ENCODE results near the gene TIMM10.
A peak's percentile ranks its signal among the peaks of the same experiment; 100 is the strongest.

Gene TIMM10

DNA sequence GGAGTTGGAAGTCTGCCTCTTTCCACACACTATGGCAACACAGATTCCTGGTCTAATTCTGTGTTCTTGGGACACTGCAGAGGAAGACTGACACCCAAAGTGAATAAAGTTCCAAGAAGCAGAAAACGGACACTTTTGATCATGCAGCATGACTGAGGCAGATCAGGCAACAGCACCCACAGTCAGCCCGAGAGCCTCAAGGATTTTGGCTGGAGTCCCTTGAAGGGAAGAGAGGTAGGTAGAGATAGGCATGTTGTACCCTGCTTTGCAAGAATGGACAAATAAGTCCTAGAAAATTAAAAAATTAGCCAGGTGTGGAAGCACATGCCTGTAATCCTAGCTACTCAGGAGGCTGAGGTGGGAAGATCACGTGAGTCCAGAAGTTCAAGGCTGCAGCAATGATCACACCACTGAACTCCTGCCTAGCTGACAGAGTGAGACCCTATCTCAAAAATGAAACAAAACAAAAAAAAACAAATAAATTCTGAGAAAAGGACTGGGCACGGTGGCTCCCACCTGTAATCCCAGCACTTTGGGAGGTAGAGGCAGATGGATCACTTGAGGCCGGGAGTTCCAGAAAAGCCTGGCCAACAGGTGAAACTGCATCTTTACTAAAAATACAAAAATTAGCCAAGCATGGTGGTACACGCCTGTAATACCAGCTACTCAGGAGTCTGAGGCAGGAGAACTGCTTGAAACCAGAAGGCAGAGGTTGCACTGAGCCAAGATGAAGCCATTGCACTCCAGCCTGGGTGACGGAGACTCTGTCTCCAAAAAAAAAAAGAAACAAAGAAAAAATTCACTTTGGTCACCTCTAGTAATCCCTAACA lies 22.0 kb downstream of the TIMM10 start:
- no peak for FAIRE-seq

GRCh38 chr11:57506522-57506921 lies 24.0 kb downstream of the TIMM10 start:
- FAIRE-seq (no peak), DNase-seq (ENCODE audit: insufficient read length, low spot score) (no peak)

More for the DNA sequence above, 22.0 kb downstream of the TIMM10 start:
- no peak for DNase-seq (ENCODE audit: insufficient read length, low spot score)

GRCh38 chr11:57504511-57504910 lies 26.0 kb downstream of the TIMM10 start:
- no peak for FAIRE-seq
- DNase-seq (ENCODE audit: insufficient read length, low spot score): no peak

DNA sequence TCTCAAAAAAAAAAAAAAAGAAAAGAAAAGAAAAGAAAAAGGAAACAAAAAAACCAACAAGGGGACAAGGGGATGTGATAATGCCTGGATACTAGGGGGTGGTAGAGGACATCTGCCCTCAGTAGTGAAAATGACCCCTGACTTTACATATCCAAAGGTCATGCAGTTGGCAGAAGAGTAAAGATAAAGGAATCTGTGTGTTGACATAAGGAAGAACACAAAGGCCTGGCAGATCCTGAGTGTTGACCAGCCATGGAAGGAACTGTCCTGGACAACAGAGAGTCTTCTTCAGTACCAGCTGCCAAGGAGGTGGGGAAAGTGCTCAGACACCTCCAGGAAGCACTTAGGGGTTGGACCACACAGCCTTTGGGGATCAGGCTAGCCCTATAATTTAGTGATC lies 27.7 kb downstream of the TIMM10 start:
- no peak for FAIRE-seq

GRCh38 chr11:57502376-57502775 lies 28.2 kb downstream of the TIMM10 start:
- DNase-seq (ENCODE audit: insufficient read length, low spot score): no peak

More for the DNA sequence above, 27.7 kb downstream of the TIMM10 start:
- no peak for DNase-seq (ENCODE audit: insufficient read length, low spot score)

DNA sequence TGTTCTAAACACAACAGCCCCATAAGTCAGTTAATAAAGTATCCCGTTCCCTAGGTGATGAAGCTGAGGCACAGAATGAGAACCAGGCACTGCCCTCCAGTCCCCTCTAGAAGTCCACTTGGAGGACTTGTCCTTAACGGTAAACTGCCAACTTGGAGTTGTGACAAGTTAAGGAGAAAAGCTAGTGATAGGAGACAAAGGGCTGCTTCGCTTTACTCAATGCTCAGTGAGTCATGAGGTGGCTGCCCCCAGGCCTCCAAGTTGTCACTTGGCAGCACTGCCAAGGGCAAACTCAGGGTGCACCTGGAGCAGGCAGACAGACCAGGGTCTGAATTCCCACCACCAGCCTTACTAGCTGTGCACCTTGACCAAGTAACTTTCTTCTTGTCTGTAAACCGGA lies 28.6 kb downstream of the TIMM10 start:
- no peak for FAIRE-seq
- DNase-seq (ENCODE audit: insufficient read length, low spot score): no peak

More at GRCh38 chr11:57502376-57502775, 28.2 kb downstream of the TIMM10 start:
- no peak for FAIRE-seq

DNA sequence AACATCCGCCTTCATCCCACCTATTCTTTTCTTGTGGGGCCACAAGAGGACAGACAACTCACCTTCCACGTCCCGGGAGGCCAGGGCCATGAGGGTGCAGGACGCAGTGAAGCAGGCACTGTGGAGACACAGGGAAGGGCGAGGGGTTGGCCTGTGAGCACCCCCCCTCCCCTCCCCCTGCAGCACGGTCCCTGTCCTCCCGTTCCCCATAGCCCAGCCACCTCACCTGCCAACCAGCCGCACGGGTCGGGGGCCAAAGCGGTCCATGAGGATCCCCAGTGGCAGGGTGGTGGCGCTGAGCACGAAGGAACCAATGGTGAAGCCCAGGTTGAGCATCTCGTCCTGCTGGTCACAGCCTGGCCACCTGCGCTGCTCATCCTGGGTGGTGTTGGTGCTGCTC lies 29.6 kb downstream of the TIMM10 start:
- no peak for DNase-seq (ENCODE audit: insufficient read length, low spot score)
- no peak for FAIRE-seq

- DNase-seq (ENCODE audit: insufficient read length, low spot score) (no peak), FAIRE-seq (no peak)
Measured at GRCh38 chr11:57500515-57500914, 30.0 kb downstream of the TIMM10 start.

DNA sequence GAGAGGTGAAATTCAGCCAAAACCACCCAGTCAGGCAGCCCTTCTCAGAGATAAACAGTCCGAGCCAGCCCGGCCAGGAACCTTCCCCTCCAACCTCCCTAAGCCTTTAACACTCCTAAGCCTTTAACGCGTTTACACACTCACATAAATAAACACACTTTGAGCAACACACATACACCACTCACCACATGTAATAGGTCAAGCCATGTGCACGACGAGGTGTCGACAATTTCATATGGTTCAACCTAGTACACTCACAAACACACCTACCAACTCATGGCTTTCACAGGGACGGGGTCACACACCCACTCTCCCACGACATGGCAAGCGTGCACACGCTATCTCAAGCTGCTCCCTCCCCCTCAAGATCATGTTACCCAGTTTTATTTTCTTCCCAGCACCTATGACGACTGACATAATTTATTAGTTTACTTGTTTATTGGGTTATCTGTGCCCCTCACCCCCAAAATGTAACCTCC lies 30.5 kb downstream of the TIMM10 start:
- no peak for FAIRE-seq
- no peak for DNase-seq (ENCODE audit: insufficient read length, low spot score)

GRCh38 chr11:57499413-57499982 lies 31.1 kb downstream of the TIMM10 start:
- FAIRE-seq (no peak), DNase-seq (ENCODE audit: insufficient read length, low spot score) (no peak)

GRCh38 chr11:57498540-57498939 lies 32.0 kb downstream of the TIMM10 start:
- DNase-seq (ENCODE audit: insufficient read length, low spot score) (no peak), FAIRE-seq (no peak)

DNA sequence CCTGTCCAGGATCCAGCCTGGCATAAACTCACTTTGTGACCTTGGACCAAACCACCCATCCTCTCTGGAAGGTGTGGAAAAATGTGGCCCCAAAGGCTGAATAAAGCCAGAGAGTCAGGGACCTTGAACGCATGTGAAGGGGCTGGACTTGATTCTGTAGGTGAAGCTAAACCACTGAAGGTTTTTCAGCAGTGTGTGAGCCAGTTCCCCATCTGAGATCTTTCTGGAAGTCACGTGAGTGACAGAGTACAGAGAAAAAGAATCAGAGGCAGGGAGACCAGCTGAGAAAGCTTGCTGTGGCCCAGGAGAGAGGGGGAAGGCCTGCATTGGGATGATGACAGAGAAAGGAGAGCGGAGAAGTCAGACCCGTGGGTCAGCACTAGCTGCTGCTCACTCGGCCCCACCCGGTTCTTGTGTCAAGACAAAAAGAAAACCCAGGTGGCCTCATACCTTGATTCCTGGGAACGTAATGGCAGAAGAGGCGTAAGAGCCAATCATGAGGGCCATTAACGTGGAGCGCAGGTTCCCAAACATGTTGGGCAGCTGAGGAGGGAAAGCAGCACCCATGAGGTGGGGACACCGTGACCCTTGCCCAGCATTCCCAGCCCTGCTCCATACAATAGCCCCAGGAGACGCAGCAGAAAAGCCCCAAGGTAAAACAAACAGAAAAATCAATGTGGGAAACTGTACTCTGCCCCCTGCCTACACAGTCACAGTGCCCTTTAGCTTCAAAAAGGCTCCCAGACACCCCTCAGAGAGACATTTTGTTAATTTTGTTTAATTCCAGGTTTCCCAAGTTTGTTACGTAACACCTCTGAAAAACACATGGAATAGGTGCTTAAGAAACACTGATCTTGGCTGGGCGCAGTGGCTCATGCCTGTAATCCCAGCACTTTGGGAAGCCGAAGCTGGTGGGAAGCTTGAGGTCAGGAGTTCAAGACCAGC lies 33.0 kb downstream of the TIMM10 start:
- FAIRE-seq (no peak), DNase-seq (ENCODE audit: insufficient read length, low spot score) (no peak)

DNA sequence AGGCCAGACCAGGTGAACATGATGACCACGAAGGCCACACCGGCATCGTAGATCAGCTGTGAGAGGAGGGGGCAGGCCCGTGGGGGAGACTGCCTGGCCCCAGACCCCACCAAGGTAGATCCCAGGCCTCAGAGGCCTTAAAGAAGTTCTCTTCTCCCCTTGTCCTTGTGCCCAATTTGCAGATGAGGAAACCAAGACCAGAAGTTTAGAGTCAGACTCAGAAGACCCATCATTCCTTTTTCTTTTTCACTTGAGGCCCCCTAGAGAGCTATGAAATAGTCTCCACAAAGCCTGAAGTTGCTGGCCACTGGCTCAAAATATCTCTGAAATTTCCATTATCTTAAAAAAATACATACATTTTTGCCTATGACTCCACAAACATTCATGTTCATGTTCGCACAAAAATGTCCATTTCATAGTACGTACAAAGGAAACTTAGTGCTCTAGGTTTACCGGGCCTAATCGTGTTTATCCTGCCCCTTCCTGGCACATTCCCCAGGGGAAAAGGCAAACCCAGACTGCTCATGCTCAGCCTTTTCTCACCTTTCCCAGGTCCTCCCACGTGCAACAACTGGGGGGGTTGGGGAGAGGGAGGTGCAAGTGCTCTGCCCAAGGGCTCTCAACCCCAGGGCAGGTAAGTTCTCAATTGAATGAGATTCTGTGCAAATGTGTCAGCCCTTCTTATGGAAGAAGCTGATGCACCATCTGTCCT lies 34.3 kb downstream of the TIMM10 start:
- DNase-seq (ENCODE audit: insufficient read length, low spot score): no peak
- FAIRE-seq: no peak

DNA sequence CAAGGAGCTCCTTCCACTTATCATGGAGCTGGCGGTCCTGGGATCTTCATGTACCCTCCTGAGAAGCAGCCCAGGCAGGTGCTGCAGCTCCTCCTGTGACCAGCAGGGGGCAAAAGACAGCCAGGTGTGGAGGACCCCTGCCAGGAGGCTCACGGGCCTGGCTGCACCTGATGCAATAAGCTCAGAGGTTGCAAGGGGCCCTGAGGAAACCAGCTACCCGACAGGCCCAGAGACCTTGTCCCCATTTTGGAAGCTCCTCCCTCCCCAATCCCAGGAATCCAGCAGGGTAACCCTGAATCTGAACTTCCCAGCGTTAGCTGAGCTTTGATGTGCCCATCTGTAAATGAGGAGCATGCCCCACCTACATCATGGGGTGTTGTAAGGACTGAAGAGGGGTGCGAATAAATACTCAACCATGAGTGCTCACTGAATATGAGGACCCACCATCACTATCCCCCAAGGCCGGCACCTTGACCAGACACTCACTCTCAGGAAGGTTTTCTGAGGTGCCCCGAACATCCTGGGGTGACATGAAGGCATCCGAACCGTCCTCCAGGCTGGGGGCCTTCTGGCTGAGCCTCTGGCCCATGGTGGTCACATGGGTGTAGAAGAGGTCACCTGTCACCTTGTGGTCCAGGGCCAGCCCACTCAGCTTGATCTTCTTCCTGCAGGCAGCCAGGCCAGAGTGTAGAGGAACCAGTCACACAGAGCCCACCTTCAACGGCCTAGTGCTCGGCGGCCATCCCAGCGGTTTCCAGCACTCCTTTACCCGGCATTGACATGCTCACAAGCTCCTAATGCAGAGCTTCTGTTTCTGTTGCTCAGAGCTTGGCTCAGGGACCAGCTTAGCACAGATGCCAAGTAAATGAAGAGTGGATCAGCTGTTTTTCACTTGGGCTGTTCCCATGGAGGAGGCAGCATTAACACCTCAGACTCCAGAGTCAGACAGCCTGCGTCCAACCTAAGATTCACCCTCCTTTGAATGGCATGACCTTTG lies 36.7 kb downstream of the TIMM10 start:
- FAIRE-seq: peak; percentile 91
- no peak for DNase-seq (ENCODE audit: insufficient read length, low spot score)

DNA sequence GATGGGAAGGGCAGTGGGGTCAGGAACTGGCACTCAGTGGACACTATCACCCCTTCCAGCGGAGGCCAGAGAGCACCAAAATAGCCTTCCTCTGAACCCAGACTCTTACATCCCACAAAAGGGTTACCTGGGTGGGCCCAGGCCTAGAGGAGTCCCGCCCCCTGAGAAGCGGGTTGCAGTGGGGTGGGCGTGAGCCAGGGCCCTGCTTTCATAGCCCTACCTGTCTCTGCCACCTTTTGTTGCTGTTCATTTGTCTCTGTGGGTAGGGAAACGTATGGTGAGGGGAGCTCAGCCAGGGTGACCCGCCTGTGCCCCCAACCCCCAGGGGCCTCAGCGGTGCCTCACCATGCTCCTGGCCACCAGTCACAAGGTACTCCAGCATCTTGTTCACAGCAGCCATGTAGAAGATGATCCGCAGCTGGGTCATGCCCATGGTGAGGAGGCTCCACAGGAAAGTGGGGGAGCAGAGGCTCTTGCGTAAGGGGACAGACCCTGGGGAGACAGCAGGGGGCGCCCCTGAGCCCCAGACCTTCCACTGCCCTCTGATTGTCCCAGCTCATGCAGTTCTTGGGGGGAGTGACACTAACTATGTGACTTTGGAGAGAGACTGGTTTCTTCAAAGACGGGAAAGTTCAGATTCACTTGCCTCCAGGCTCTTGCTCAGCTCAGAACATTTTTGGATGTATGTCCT lies 39.0 kb downstream of the TIMM10 start:
- no peak for FAIRE-seq

GRCh38 chr11:57490456-57491248 lies 39.9 kb downstream of the TIMM10 start:
- FAIRE-seq: no peak

More for the DNA sequence above, 39.0 kb downstream of the TIMM10 start:
- DNase-seq (ENCODE audit: insufficient read length, low spot score): no peak

DNA sequence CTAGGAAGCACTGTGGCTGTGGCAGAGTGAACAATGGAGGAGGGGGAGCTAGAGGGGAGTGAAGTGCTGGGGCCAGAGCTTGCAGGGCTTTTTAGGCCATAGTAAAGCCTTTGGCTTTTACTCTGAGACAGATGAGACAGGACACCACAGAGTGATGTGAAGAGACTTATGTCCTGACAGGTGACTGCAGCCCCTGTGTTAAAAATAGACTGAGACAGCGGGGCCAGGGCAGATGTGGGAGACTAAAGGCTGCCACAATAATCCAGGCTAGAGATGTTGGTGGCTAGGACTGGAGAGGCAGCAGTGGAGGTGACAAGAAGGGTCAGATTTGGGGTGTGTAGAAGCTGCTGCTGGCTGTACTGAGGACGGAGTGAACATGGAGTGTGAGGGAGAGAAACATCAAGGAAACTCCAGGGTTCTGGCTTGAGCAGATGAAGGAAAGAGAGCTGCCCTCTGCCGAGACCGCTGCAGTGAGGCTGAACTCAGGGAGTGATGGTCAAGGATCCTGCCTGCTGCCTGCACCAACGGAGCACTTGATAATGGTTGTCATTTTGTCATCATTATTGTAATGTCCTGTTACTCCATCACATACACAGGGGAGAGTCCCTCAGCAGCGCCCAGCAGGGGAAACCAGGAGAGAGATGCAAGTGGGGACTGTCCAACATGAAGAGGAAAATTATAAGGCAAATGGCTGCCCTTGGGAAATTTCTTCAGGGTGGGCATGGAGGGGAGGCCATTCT lies 42.5 kb downstream of the TIMM10 start:
- no peak for FAIRE-seq

More at GRCh38 chr11:57490456-57491248, 39.9 kb downstream of the TIMM10 start:
- DNase-seq (ENCODE audit: insufficient read length, low spot score): no peak

More for the DNA sequence above, 42.5 kb downstream of the TIMM10 start:
- DNase-seq (ENCODE audit: insufficient read length, low spot score): no peak

All from GM19239 (cell line).